K562 (cell line): Measurements from ENCODE around the gene ZFAND3. TPM values are rescaled to one million over a fixed set of nuclear protein-coding genes. Genes with fewer than 3 reads are reported as not detected.

ENCODE experiments used
- ATAC-seq: fragments of 200-7000 bp; cut with Tn5 transposase; 3 replicates; pipeline ENCODE4 v1.9.1; 2020; ENCODE audit warnings: moderate library complexity
- BruUV-seq: library from RNA; stranded (reverse); fragments of 400-500 nt; replicated peaks from 2 replicates; lab custom pipeline; 2021; lab: Mats Ljungman, UMichigan
- CTCF ChIA-PET: fragments of 300-600 bp; formaldehyde crosslinking; extraction: SDS; loops from one replicate; lab custom pipeline; 2021; ENCODE audit warnings: low intra/inter-chr PET ratio; lab: Yijun Ruan, JAX
- POLR2A ChIA-PET: fragments of 300-600, 350-650 bp; sonication (Branson Sonifier 250); formaldehyde crosslinking; extraction: SDS; loops from one replicate; lab custom pipeline; 2021; ENCODE audit warnings: antibody characterized with exemption, inconsistent platforms; lab: Yijun Ruan, JAX
- DNase-seq, 4 experiments: peaks; one replicate each; pipeline versions ENCODE4 v3.0.0 to v3.0.0-alpha.2; 2011 to 2018; ENCODE audit warnings: low spot score in 3 of 4, mixed read lengths in 3 of 4; ENCODE audit errors: extremely low read depth in 1 of 4
- FAIRE-seq: peaks from 2 replicates; lab custom pipeline; 2011; peaks lifted over from hg19 to GRCh38; lab: Jason Lieb, UNC
- H2AFZ ChIP-seq: 2 replicates; pipeline ENCODE4 v1.6.0; 2011; ENCODE audit warnings: low read depth, low read length, control low read depth, inconsistent platforms
- H3K27ac ChIP-seq: fragments of 200-600 bp; 3 replicates; pipeline ENCODE4 v1.8.0; 2011; ENCODE audit warnings: low read depth, mild to moderate bottlenecking, control low read depth, inconsistent platforms, low read length, moderate library complexity, mixed read lengths; ENCODE audit errors: extremely low read depth
- H3K27me3 ChIP-seq, 2 experiments: fragments of 300-600 bp in 1 of 2; 2 replicates in 1 of 2; 3 replicates in 1 of 2; pipeline versions ENCODE4 v1.6.0 to v1.8.0; 2011; ENCODE audit warnings: inconsistent platforms in 2 of 2, low read length in 2 of 2, mild to moderate bottlenecking in 1 of 2, mixed read lengths in 1 of 2, moderate library complexity in 1 of 2; ENCODE audit not compliant: control insufficient read depth in 2 of 2, insufficient read depth in 2 of 2
- H3K36me3 ChIP-seq: fragments of 300-600 bp; 3 replicates; pipeline ENCODE4 v1.8.0; 2011; ENCODE audit warnings: mild to moderate bottlenecking, low read length, inconsistent platforms; ENCODE audit not compliant: control insufficient read depth, insufficient read depth
- H3K4me1 ChIP-seq, 2 experiments: fragments of 200-600 bp in 1 of 2; replicated peaks in 1 of 2; 2 replicates in 1 of 2; 3 replicates in 1 of 2; pipeline versions ENCODE4 v1.5.1 to v1.8.0; 2011; ENCODE audit warnings: inconsistent platforms in 2 of 2, low read length in 2 of 2, mild to moderate bottlenecking in 1 of 2, mixed read lengths in 1 of 2, moderate library complexity in 1 of 2; ENCODE audit not compliant: control insufficient read depth in 2 of 2, insufficient read depth in 2 of 2
- H3K4me2 ChIP-seq: 2 replicates; pipeline ENCODE4 v1.6.1; 2011; ENCODE audit warnings: low read length, control low read depth, inconsistent platforms, mixed read lengths; ENCODE audit not compliant: insufficient read depth
- H3K4me3 ChIP-seq: fragments of 200-600 bp; sonication (generic), shearing (Covaris generic); 2 replicates; pipeline ENCODE4 v1.5.1; 2016; ENCODE audit warnings: control low read depth, inconsistent platforms
- H3K79me2 ChIP-seq: fragments of 200-600 bp; 3 replicates; pipeline ENCODE4 v1.8.0; 2011; ENCODE audit warnings: low read length, inconsistent platforms; ENCODE audit not compliant: control insufficient read depth, insufficient read depth
- H3K9ac ChIP-seq, 2 experiments: 2 replicates each; pipeline versions ENCODE4 v1.6.0 to v1.6.1; 2011; ENCODE audit warnings: low read depth in 2 of 2, low read length in 2 of 2, control low read depth in 1 of 2, inconsistent platforms in 1 of 2, mild to moderate bottlenecking in 1 of 2, mixed read lengths in 1 of 2; ENCODE audit not compliant: insufficient read depth in 1 of 2
- H3K9me1 ChIP-seq: one replicate; pipeline ENCODE4 v1.6.0; 2011; ENCODE audit warnings: inconsistent platforms, mild to moderate bottlenecking, low read length, moderate library complexity; ENCODE audit not compliant: control insufficient read depth, insufficient read depth
- H3K9me3 ChIP-seq: replicated peaks from 2 replicates; pipeline ENCODE4 v1.5.1; 2011; ENCODE audit warnings: low read depth, low read length, inconsistent platforms; ENCODE audit not compliant: control insufficient read depth, insufficient read depth
- H4K20me1 ChIP-seq: replicated peaks from 2 replicates; pipeline ENCODE4 v1.6.1; 2011; ENCODE audit warnings: low read length, inconsistent platforms, mixed read lengths; ENCODE audit not compliant: control insufficient read depth, insufficient read depth
- C11orf30 ChIP-seq: fragments of 450-650 bp; IDR thresholded peaks from 2 replicates; pipeline ENCODE4 v1.6.1; 2016; ENCODE audit warnings: low read depth, mild to moderate bottlenecking
- DLX4 ChIP-seq: fragments of 250-450 bp; sonication (Bioruptor Pico); IDR thresholded peaks from 2 replicates; pipeline ENCODE4 v1.6.1; 2021; ENCODE audit warnings: mild to moderate bottlenecking
- GTF2B ChIP-seq: IDR thresholded peaks from 2 replicates; pipeline ENCODE4 v1.6.1; 2011; ENCODE audit not compliant: insufficient read length; ENCODE audit errors: extremely low read depth
- HINFP ChIP-seq: fragments of 450-650 bp; conservative IDR thresholded peaks from 2 replicates; pipeline ENCODE4 v1.6.1; 2016; ENCODE audit warnings: missing genetic modification characterization, low read depth, mild to moderate bottlenecking, control low read depth, missing compliant biosample characterization
- MXI1 ChIP-seq: IDR thresholded peaks from 2 replicates; pipeline ENCODE4 v1.6.1; 2011; ENCODE audit warnings: low read depth, mild to moderate bottlenecking, improper control_type of control experiment, low read length
- SPI1 ChIP-seq: IDR thresholded peaks from 2 replicates; pipeline ENCODE4 v1.6.1; 2011; ENCODE audit warnings: low read depth, low read length, control low read depth, borderline replicate concordance
- SRSF3 ChIP-seq: fragments of 200-400 bp; formaldehyde crosslinking; IDR thresholded peaks from 2 replicates; pipeline ENCODE4 v1.6.1; 2016; ENCODE audit warnings: mild to moderate bottlenecking, low read length, moderate library complexity; ENCODE audit not compliant: insufficient read depth
- XRCC5 ChIP-seq: fragments of 200-400 bp; formaldehyde crosslinking; IDR thresholded peaks from 2 replicates; pipeline ENCODE4 v1.6.1; 2017; ENCODE audit warnings: low read depth, mild to moderate bottlenecking, low read length
- ZFP91 ChIP-seq: sonication (generic); formaldehyde crosslinking; IDR thresholded peaks from 2 replicates; pipeline ENCODE4 v1.8.0; 2022; ENCODE audit warnings: mild to moderate bottlenecking, missing genetic modification reagents
- ZNF778 ChIP-seq: fragments of 450-650 bp; formaldehyde crosslinking; IDR thresholded peaks from 2 replicates; pipeline ENCODE4 v1.4.0; 2020; ENCODE audit warnings: mild to moderate bottlenecking, moderate library complexity
- WGBS: fragments of 100-300 bp; shearing (Covaris generic); methylation state at CpG from one replicate; pipeline ENCODE4 v1.1.6; 2016; ENCODE audit warnings: low coverage, mixed read lengths; ENCODE audit not compliant: insufficient coverage; ENCODE audit errors: missing lambda C conversion rate; 5-methylcytosine and 5-hydroxymethylcytosine counted together
- in situ Hi-C: fragments of 300-500 bp; cut with MboI; formaldehyde crosslinking; loops from 4 replicates; pipeline ENCODE4 v1.15.0; 2018; ENCODE audit warnings: inconsistent platforms, mixed read lengths
- intact Hi-C: fragments of 100-400 bp; cut with micrococcal nuclease; formaldehyde crosslinking; loops from 2 replicates; pipeline ENCODE4 v1.14.2; 2022
- polyA plus RNA-seq, 8 experiments: library from polyadenylated mRNA; depleted of rRNA in 4 of 8; stranded (reverse) in 5 of 8; unstranded in 3 of 8; fragments of >200 nt; fragmentation: Nextera tagmentation in 2 of 8; fragmentation: Illumina TruSeq in 1 of 8; extraction: Ambion mirVana in 2 of 8; extraction: Trizol in 1 of 8; gene quantifications; 2 replicates each; pipeline versions ENCODE4 v1.2.1 to v1.2.3, GENCODE V29; 2011 to 2014; ENCODE audit warnings: inconsistent platforms in 1 of 8, missing spikeins in 1 of 8
- total RNA-seq, 7 experiments: library from RNA; depleted of rRNA in 6 of 7; stranded (reverse); fragments of >200 nt in 6 of 7; fragmentation: Illumina TruSeq in 2 of 7; extraction: Trizol in 2 of 7; gene quantifications; 2 replicates each; pipeline versions ENCODE4 v1.2.1 to v1.2.3, GENCODE V29; 2011 to 2021; ENCODE audit warnings: low replicate concordance in 1 of 7

The ZFAND3 gene
- total and polyA plus RNA-seq, 9 of the 15 experiments (the other 6 are each of a cell fraction or from before 2014, with no cell fraction given): 0.81 to 26.6 (median 11.8) TPM

- intact Hi-C loops (no loop called here), in situ Hi-C loops (no loop called here)
- no peak for ATAC-seq
- no peak for FAIRE-seq
- no peaks in the 10 kb centered on the region for H4K20me1 ChIP-seq
- no peak overlapping the region for H3K4me3 ChIP-seq
- H3K27me3 ChIP-seq: no peaks in the 10 kb centered on the region
- TF ChIP-seq ZNF778 (CRISPR knock-in tag) (no peak), GTF2B (no peak), DLX4 (CRISPR knock-in tag) (no peak), SPI1 (peak; percentile 90)
- no peak for DNase-seq
- H3K79me2 ChIP-seq: 0 out of 3 replicates have a peak, but pooled peaks cover 4% of the 10 kb centered on the region
- H3K9me1 ChIP-seq: no peaks in the 10 kb centered on the region
- H3K9ac ChIP-seq: no peak overlapping the region
- H3K4me2 ChIP-seq: no peak overlapping the region
- H3K36me3 ChIP-seq: no peaks in the 10 kb centered on the region
- POLR2A ChIA-PET: no interaction called here
- CTCF ChIA-PET: no interaction called here
- H3K27ac ChIP-seq: no peak overlapping the region
- H3K9me3 ChIP-seq: no peaks in the 10 kb centered on the region
- BruUV-seq: no TSS peak
- 95% methylated on average over 1 of the region's 1 CpG for WGBS
- H3K4me1 ChIP-seq: no peaks in the 10 kb centered on the region
- H2AFZ ChIP-seq: no peak overlapping the region
Measured at GRCh38 chr6:37967651-37968050, 148.1 kb downstream of the ZFAND3 start.

GRCh38 chr6:37971266-37971665 is 151.7 kb downstream of the ZFAND3 start:
- 100% methylated on average over 2 of the region's 2 CpGs for WGBS
- H3K4me1 ChIP-seq: no peaks in the 10 kb centered on the region
- no peak overlapping the region for H3K4me2 ChIP-seq
- 0 out of 3 replicates have a peak, but pooled peaks cover 8% of the 10 kb centered on the region for H3K79me2 ChIP-seq
- TF ChIP-seq ZFP91 (no peak), HINFP (tag) (no peak), C11orf30 (no peak), MXI1 (no peak), SRSF3 (no peak), XRCC5 (no peak)
- no peak overlapping the region for H3K4me3 ChIP-seq
- in situ Hi-C loops (no loop called here), intact Hi-C loops (no loop called here)
- H4K20me1 ChIP-seq: no peaks in the 10 kb centered on the region
- H3K9me1 ChIP-seq: no peaks in the 10 kb centered on the region
- H3K27me3 ChIP-seq: no peaks in the 10 kb centered on the region
- H3K9ac ChIP-seq: no peak overlapping the region
- peaks cover 7% of the 10 kb centered on the region; the same call in 1 of the 2 replicates for H3K9me3 ChIP-seq
- H2AFZ ChIP-seq: no peak overlapping the region
- DNase-seq: no peak
- no peaks in the 10 kb centered on the region for H3K36me3 ChIP-seq
- ChIA-PET POLR2A (no interaction called here), CTCF (no interaction called here)
- no peak overlapping the region for H3K27ac ChIP-seq
- no TSS peak for BruUV-seq
- ATAC-seq: no peak
- FAIRE-seq: no peak
